ENCODE results near the gene MAPK12. TPM values are rescaled to one million over a fixed set of nuclear protein-coding genes. Genes with fewer than 3 reads are reported as not detected.

The MAPK12 gene
- total and polyA plus RNA-seq, 4 donors, result 0.83 to 2.8 (median 1.9) TPM

DNA sequence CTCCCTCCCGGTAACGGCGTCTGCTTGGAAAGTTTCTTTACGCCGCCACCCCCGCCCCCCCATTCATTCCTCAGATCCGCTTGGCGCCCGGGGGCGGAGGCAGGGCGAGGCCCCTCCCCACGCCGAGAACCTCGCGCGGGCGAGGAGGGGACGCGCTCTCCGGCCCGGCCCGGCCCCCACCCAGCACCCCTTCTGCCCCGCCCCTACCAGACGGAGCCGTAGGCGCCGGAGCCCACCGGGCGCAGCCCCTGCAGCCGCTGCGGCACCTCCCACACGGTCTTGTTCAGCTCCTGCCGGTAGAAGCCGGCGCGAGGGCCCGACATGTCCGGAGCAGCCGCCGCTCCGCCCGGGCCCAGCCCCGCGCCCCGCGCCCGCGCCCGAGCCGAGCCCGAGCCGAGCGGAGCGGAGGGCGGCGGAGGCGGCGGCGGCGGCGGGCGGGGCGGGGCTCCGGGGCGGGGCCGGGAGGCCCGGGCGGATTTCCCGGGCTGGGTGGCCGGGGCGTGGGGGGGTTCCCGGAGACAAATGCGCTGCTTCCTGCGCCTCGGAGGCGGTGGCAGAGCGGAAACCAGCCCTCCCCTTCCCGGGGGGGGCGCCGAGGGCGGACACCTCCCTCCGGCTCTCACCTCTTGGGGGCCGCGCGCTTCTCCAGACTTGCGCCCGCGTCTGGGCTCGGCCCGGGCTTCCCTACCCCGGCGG is 8.6 kb upstream of the MAPK12 start, which contains the start of gene MAPK11 (continued):
- TF ChIP-seq HNF4A (conservative IDR thresholded peaks at IDR 0.05) (no peak), FOXA2 (IDR thresholded peaks at IDR 0.05) (no peak), CTCF (IDR thresholded peaks at IDR 0.05; ENCODE audit: low read depth, low read length, missing input control) (no peak), ATF3 (IDR thresholded peaks at IDR 0.05) (no peak)

DNA sequence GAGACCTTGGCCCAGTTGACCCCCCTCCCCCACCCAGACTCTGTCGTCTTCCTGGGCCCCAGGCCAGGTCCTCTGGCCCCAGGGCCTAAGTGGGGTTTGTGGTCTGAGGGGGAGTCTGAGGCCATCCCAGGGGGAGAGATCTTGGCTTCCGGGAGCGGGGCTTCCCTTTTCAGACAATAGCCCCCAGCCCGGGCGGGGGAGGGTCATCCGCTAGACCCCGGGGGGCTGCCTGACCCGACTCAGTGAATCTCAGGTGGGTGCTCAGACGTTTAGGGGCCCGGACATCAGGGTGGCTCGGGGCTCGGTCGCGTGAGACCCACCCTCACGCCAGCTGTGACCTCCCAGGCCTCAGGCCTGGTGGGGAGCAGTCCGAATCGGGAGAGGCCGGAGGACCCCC is 8.1 kb upstream of the MAPK12 start:
- H3K36me3 ChIP-seq (ENCODE audit: control insufficient read depth in 4 of 4, insufficient read depth in 3 of 4, low read depth in 1 of 4, low read length in 3 of 4), result no peaks in the 10 kb centered on the region
- no peak for TF ChIP-seq RXRA (IDR thresholded peaks at IDR 0.05)
- TF ChIP-seq RAD21 (IDR thresholded peaks at IDR 0.05), result no peak
- TF ChIP-seq HNF4G (IDR thresholded peaks at IDR 0.05), result no peak
- no peak for TF ChIP-seq ATF3 (IDR thresholded peaks at IDR 0.05)
- TF ChIP-seq CTCF (IDR thresholded peaks at IDR 0.05; ENCODE audit: low read depth, low read length, missing input control), result no peak
- no peak for TF ChIP-seq MAX (IDR thresholded peaks at IDR 0.05)
- TF ChIP-seq YY1 (IDR thresholded peaks at IDR 0.05), result no peak
- TF ChIP-seq GABPA (IDR thresholded peaks at IDR 0.05 in 1 of 2, conservative IDR thresholded peaks at IDR 0.05 in 1 of 2), result no peak
- no peak for TF ChIP-seq NR2F2 (IDR thresholded peaks at IDR 0.05)
- no peak for TF ChIP-seq FOXA1 (IDR thresholded peaks at IDR 0.05)
- TF ChIP-seq, protein P1, sequence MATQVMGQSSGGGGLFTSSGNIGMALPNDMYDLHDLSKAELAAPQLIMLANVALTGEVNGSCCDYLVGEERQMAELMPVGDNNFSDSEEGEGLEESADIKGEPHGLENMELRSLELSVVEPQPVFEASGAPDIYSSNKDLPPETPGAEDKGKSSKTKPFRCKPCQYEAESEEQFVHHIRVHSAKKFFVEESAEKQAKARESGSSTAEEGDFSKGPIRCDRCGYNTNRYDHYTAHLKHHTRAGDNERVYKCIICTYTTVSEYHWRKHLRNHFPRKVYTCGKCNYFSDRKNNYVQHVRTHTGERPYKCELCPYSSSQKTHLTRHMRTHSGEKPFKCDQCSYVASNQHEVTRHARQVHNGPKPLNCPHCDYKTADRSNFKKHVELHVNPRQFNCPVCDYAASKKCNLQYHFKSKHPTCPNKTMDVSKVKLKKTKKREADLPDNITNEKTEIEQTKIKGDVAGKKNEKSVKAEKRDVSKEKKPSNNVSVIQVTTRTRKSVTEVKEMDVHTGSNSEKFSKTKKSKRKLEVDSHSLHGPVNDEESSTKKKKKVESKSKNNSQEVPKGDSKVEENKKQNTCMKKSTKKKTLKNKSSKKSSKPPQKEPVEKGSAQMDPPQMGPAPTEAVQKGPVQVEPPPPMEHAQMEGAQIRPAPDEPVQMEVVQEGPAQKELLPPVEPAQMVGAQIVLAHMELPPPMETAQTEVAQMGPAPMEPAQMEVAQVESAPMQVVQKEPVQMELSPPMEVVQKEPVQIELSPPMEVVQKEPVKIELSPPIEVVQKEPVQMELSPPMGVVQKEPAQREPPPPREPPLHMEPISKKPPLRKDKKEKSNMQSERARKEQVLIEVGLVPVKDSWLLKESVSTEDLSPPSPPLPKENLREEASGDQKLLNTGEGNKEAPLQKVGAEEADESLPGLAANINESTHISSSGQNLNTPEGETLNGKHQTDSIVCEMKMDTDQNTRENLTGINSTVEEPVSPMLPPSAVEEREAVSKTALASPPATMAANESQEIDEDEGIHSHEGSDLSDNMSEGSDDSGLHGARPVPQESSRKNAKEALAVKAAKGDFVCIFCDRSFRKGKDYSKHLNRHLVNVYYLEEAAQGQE (IDR thresholded peaks at IDR 0.05), result no peak
- TF ChIP-seq FOXA2 (IDR thresholded peaks at IDR 0.05), result no peak
- TF ChIP-seq TAF1 (conservative IDR thresholded peaks at IDR 0.05), result no peak
- TF ChIP-seq SP1 (IDR thresholded peaks at IDR 0.05), result no peak
- TF ChIP-seq ZBTB33 (IDR thresholded peaks at IDR 0.05), result no peak
- no peak for TF ChIP-seq EGR1 (IDR thresholded peaks at IDR 0.05; ENCODE audit: low read depth in 2 of 2)
- TF ChIP-seq JUND (IDR thresholded peaks at IDR 0.05), result no peak
- no peak for TF ChIP-seq HNF4A (conservative IDR thresholded peaks at IDR 0.05)
- H3K27me3 ChIP-seq (ENCODE audit: control insufficient read depth in 4 of 4, insufficient read depth in 4 of 4, low read length in 3 of 4), result no peaks in the 10 kb centered on the region
- H3K9me3 ChIP-seq (ENCODE audit: control insufficient read depth in 4 of 4, low read length in 3 of 4), result no peaks in the 10 kb centered on the region
- H3K4me3 ChIP-seq (ENCODE audit: low read depth in 1 of 3, low read length in 3 of 3), result peak overlapping the region in 1 of 3 donors; percentile 61
- H3K9ac ChIP-seq (ENCODE audit: low read depth in 1 of 2, low read length in 2 of 2), result no peak overlapping the region
- DNase-seq (ENCODE audit: low spot score), result no peak
- 22% methylated on average over 18 of the region's 18 CpGs for WGBS
- no peak overlapping the region for H3K27ac ChIP-seq (ENCODE audit: low read depth in 1 of 2, low read length in 2 of 2)
- peaks cover 30 to 49% (median 33%) of the 10 kb centered on the region in 4 donors for H3K4me1 ChIP-seq (ENCODE audit: control insufficient read depth in 4 of 4, insufficient read depth in 4 of 4, low read length in 3 of 4)

All from liver (tissue), 9 donors.